B cell (primary cell): ENCODE data around the gene AGPAT3. TPM values are rescaled to one million over a fixed set of nuclear protein-coding genes. Genes with fewer than 3 reads are reported as not detected.

ENCODE experiments used
- ATAC-seq: fragments of 200-7000 bp; cut with Tn5 transposase; one replicate; pipeline ENCODE4 v1.10.0; 2021; ENCODE audit warnings: low read depth, mild to moderate bottlenecking, moderate number of reproducible peaks, moderate library complexity
- CTCF ChIA-PET: fragments of 350-600 bp; sonication (Branson Sonifier 250); formaldehyde crosslinking; loops from one replicate; lab custom pipeline; 2021; ENCODE audit warnings: antibody characterized with exemption, inconsistent platforms; lab: Charles Lee
- POLR2A ChIA-PET: fragments of 350-600 bp; sonication (Branson Sonifier 250); formaldehyde crosslinking; loops from one replicate; lab custom pipeline; 2021; ENCODE audit warnings: antibody characterized with exemption; lab: Charles Lee
- DNase-seq: peaks from one replicate; pipeline ENCODE4 v3.0.0; 2013
- H2AFZ ChIP-seq: 2 replicates; pipeline ENCODE4 v1.6.1; 2012; ENCODE audit warnings: mild to moderate bottlenecking, low read depth, low read length; ENCODE audit not compliant: insufficient read depth, poor library complexity, severe bottlenecking
- H3K27ac ChIP-seq, 2 donors: 1 replicate in 1 of 2; 2 replicates in 1 of 2; pipeline ENCODE4 v1.5.1; 2012 to 2013; ENCODE audit warnings: low read length in 2 of 2, mild to moderate bottlenecking in 2 of 2, moderate library complexity in 1 of 2
- H3K27me3 ChIP-seq, 4 experiments: fragments of 200-600 bp in 1 of 4; sonication (generic) in 1 of 4; replicated peaks in 1 of 4; 1 replicate in 2 of 4; 2 replicates in 2 of 4; pipeline versions ENCODE4 v1.6.1 to v1.7.0; 2013 to 2016; ENCODE audit warnings: low read length in 3 of 4, mild to moderate bottlenecking in 2 of 4, mixed read lengths in 1 of 4, moderate library complexity in 1 of 4; ENCODE audit not compliant: insufficient read depth in 4 of 4, control insufficient read depth in 3 of 4; ENCODE audit errors: control extremely low read depth in 1 of 4
- H3K36me3 ChIP-seq, 2 experiments: replicated peaks in 1 of 2; 1 replicate in 1 of 2; 2 replicates in 1 of 2; pipeline versions ENCODE4 v1.6.1 to v1.7.1; 2013; ENCODE audit warnings: low read length in 1 of 2; ENCODE audit not compliant: insufficient read depth in 2 of 2, control insufficient read depth in 1 of 2; ENCODE audit errors: control extremely low read depth in 1 of 2, extremely low read depth in 1 of 2
- H3K4me1 ChIP-seq, 2 donors: fragments of 200-600 bp in 1 of 2; sonication (generic) in 1 of 2; 1 replicate in 1 of 2; 2 replicates in 1 of 2; pipeline versions ENCODE4 v1.5.1 to v1.6.1; 2013 to 2017; ENCODE audit warnings: low read length in 2 of 2; ENCODE audit not compliant: control insufficient read depth in 2 of 2, insufficient read depth in 2 of 2
- H3K4me2 ChIP-seq: replicated peaks from 2 replicates; pipeline ENCODE3; 2012; ENCODE audit warnings: mild to moderate bottlenecking, low read depth, low read length; ENCODE audit not compliant: poor library complexity, severe bottlenecking
- H3K4me3 ChIP-seq, 5 experiments: fragments of 200-600 bp in 1 of 5; sonication (generic) in 1 of 5; 1 replicate in 3 of 5; 2 replicates in 2 of 5; pipeline versions ENCODE4 v1.5.1 to v1.7.0; 2011 to 2016; ENCODE audit warnings: low read length in 4 of 5, mild to moderate bottlenecking in 4 of 5, low read depth in 2 of 5, control low read depth in 1 of 5, moderate library complexity in 1 of 5; ENCODE audit not compliant: insufficient read depth in 1 of 5; ENCODE audit errors: control extremely low read depth in 1 of 5, extremely low read depth in 1 of 5
- H3K79me2 ChIP-seq: fragments of 200-600 bp; sonication (generic); one replicate; pipeline ENCODE4 v1.6.0; 2016; ENCODE audit warnings: low read length; ENCODE audit not compliant: control insufficient read depth, insufficient read depth
- H3K9ac ChIP-seq: fragments of 200-600 bp; sonication (generic); 2 replicates; pipeline ENCODE4 v1.6.1; 2017; ENCODE audit warnings: mild to moderate bottlenecking, low read length, moderate library complexity
- H3K9me3 ChIP-seq, 3 donors: one replicate each; pipeline versions ENCODE4 v1.6.1 to v1.7.1; 2013; ENCODE audit warnings: low read length in 2 of 3; ENCODE audit not compliant: control insufficient read depth in 2 of 3, insufficient read depth in 1 of 3; ENCODE audit errors: control extremely low read depth in 1 of 3
- H4K20me1 ChIP-seq: 2 replicates; pipeline ENCODE4 v1.6.0; 2012; ENCODE audit warnings: mild to moderate bottlenecking, low read length; ENCODE audit not compliant: insufficient read depth, control insufficient read depth, poor library complexity, severe bottlenecking
- H3K27ac Mint-ChIP-seq: one replicate; pipeline ENCODE4 v1.8.0; 2021; ENCODE audit warnings: mixed read lengths
- H3K27me3 Mint-ChIP-seq: one replicate; pipeline ENCODE4 v1.8.0; 2021; ENCODE audit warnings: mixed read lengths
- H3K4me1 Mint-ChIP-seq: one replicate; pipeline ENCODE4 v1.8.0; 2021; ENCODE audit warnings: mixed read lengths
- H3K4me3 Mint-ChIP-seq: one replicate; pipeline ENCODE4 v1.8.0; 2021; ENCODE audit warnings: mixed read lengths
- H3K9me3 Mint-ChIP-seq: one replicate; pipeline ENCODE4 v1.8.0; 2022; ENCODE audit warnings: mixed read lengths; ENCODE audit not compliant: insufficient read depth
- EZH2 ChIP-seq: IDR thresholded peaks from 2 replicates; pipeline ENCODE4 v1.6.1; 2012; ENCODE audit warnings: borderline replicate concordance, low read depth, mild to moderate bottlenecking, moderate library complexity, low read length; ENCODE audit not compliant: insufficient read depth, poor library complexity, severe bottlenecking
- WGBS: methylation state at CpG from one replicate; pipeline ENCODE4 v1.1.5; 2013; ENCODE audit warnings: missing lambda C conversion rate; ENCODE audit not compliant: insufficient coverage; 5-methylcytosine and 5-hydroxymethylcytosine counted together
- intact Hi-C: fragments of 100-400 bp; cut with micrococcal nuclease; formaldehyde crosslinking; loops from one replicate; pipeline ENCODE4 v1.10.0; 2022
- polyA plus RNA-seq: library from polyadenylated mRNA; depleted of rRNA; stranded (reverse); fragments of >200 nt; gene quantifications from 2 replicates; pipeline ENCODE4 v1.2.3, GENCODE V29; 2012
- total RNA-seq, 2 donors: library from RNA; stranded (reverse); fragments of 120-200 nt in 1 of 2; gene quantifications; 1 replicate in 1 of 2; 2 replicates in 1 of 2; pipeline versions ENCODE4 v1.2.3 to v1.2.4, GENCODE V29; 2013 to 2022
- TF ChIP-seq, protein P1 (sequence below): fragments of 200-600 bp; IDR thresholded peaks from one replicate; pipeline ENCODE4 v1.8.0; 2022; ENCODE audit warnings: antibody characterized with exemption, mild to moderate bottlenecking

AGPAT3 gene
- total and polyA plus RNA-seq, 2 donors (not counting 1 experiment from before 2014, with no cell fraction given): 14.3 to 49.3 TPM

DNA sequence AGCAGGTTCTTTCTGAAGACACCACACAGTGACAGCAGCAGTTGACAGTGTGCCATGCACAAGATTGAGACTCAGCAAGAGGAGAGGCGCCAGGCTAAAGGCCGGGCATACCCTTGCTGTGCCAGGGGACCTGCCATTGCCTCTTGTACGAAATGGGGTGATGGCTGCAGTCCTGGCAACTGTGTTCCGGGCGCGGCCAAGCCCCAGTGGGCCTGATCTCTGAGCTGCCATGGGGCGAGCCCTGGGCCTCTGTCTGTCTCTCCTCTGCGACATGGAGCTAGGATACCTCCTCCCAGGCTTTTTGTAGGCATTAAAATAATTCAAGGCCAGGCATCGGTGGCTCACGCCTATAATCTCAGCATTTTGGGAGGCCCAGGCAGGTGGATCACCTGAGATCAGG is 137.5 kb downstream of the AGPAT3 start:
- intact Hi-C loops: no loop called here
- Histone ChIP-seq H2AFZ (no peak overlapping the region), H3K9ac (no peak overlapping the region), H3K27ac (no peak overlapping the region), H4K20me1 (no peaks in the 10 kb centered on the region), H3K27me3 (peaks cover 0 to 4% (median 1%) of the 10 kb centered on the region in 4 experiments), H3K79me2 (no peaks in the 10 kb centered on the region), H3K9me3 (peaks cover 0 to 7% (median 0%) of the 10 kb centered on the region in 3 donors), H3K4me2 (no peak overlapping the region), H3K4me1 (no peaks in the 10 kb centered on the region), H3K4me3 (no peak overlapping the region), H3K36me3 (no peaks in the 10 kb centered on the region)
- ChIA-PET POLR2A (no interaction called here), CTCF (no interaction called here)
- no peaks in the 10 kb centered on the region for H3K9me3 Mint-ChIP-seq
- no peak for DNase-seq
- no peak overlapping the region for H3K4me3 Mint-ChIP-seq
- no peak for ATAC-seq
- no peak overlapping the region for H3K27ac Mint-ChIP-seq
- H3K4me1 Mint-ChIP-seq: no peaks in the 10 kb centered on the region
- 96% methylated on average over 10 of the region's 10 CpGs for WGBS
- TF ChIP-seq, protein P1, sequence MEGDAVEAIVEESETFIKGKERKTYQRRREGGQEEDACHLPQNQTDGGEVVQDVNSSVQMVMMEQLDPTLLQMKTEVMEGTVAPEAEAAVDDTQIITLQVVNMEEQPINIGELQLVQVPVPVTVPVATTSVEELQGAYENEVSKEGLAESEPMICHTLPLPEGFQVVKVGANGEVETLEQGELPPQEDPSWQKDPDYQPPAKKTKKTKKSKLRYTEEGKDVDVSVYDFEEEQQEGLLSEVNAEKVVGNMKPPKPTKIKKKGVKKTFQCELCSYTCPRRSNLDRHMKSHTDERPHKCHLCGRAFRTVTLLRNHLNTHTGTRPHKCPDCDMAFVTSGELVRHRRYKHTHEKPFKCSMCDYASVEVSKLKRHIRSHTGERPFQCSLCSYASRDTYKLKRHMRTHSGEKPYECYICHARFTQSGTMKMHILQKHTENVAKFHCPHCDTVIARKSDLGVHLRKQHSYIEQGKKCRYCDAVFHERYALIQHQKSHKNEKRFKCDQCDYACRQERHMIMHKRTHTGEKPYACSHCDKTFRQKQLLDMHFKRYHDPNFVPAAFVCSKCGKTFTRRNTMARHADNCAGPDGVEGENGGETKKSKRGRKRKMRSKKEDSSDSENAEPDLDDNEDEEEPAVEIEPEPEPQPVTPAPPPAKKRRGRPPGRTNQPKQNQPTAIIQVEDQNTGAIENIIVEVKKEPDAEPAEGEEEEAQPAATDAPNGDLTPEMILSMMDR: no peak
- no peak for TF ChIP-seq EZH2
- peaks cover 4% of the 10 kb centered on the region for H3K27me3 Mint-ChIP-seq

GRCh38 chr21:44003307-44003966 is 138.4 kb downstream of the AGPAT3 start:
- H4K20me1 ChIP-seq: no peaks in the 10 kb centered on the region
- intact Hi-C loops: no loop called here
- ATAC-seq (no peak), DNase-seq (no peak)
- no peak overlapping the region for H2AFZ ChIP-seq
- Mint-ChIP-seq H3K4me1 (no peaks in the 10 kb centered on the region), H3K27me3 (peaks cover 4% of the 10 kb centered on the region), H3K27ac (no peak overlapping the region), H3K4me3 (no peak overlapping the region), H3K9me3 (no peaks in the 10 kb centered on the region)
- H3K4me1 ChIP-seq: no peaks in the 10 kb centered on the region
- H3K36me3 ChIP-seq: no peaks in the 10 kb centered on the region
- H3K4me3 ChIP-seq: no peak overlapping the region
- no peak overlapping the region for H3K9ac ChIP-seq
- WGBS: 95% methylated on average over 3 of the region's 5 CpGs
- no peak overlapping the region for H3K4me2 ChIP-seq
- TF ChIP-seq EZH2: no peak
- TF ChIP-seq, protein P1: no peak
- H3K9me3 ChIP-seq: no peaks in the 10 kb centered on the region
- POLR2A ChIA-PET: interaction anchor here (0.6 kb wide), 1 partner anchor 72 kb away, joined by 4 read pairs; no protein-coding TSS in a partner anchor
- H3K79me2 ChIP-seq: no peaks in the 10 kb centered on the region
- peaks cover 0 to 4% (median 1%) of the 10 kb centered on the region in 4 experiments for H3K27me3 ChIP-seq
- CTCF ChIA-PET: interaction anchor here (1.0 kb wide), 1 partner anchor 28 kb away, joined by 3 read pairs; no protein-coding TSS in a partner anchor
- H3K27ac ChIP-seq: no peak overlapping the region
